ENCODE data around the gene SLC9A7.

- TF ChIP-seq, protein P1, sequence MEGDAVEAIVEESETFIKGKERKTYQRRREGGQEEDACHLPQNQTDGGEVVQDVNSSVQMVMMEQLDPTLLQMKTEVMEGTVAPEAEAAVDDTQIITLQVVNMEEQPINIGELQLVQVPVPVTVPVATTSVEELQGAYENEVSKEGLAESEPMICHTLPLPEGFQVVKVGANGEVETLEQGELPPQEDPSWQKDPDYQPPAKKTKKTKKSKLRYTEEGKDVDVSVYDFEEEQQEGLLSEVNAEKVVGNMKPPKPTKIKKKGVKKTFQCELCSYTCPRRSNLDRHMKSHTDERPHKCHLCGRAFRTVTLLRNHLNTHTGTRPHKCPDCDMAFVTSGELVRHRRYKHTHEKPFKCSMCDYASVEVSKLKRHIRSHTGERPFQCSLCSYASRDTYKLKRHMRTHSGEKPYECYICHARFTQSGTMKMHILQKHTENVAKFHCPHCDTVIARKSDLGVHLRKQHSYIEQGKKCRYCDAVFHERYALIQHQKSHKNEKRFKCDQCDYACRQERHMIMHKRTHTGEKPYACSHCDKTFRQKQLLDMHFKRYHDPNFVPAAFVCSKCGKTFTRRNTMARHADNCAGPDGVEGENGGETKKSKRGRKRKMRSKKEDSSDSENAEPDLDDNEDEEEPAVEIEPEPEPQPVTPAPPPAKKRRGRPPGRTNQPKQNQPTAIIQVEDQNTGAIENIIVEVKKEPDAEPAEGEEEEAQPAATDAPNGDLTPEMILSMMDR (conservative IDR thresholded peaks at IDR 0.05; ENCODE audit: low read depth, low read length): no peak
- no peak for TF ChIP-seq EZH2 (IDR thresholded peaks at IDR 0.05; ENCODE audit: low read length, unreplicated experiment)
- no peak for TF ChIP-seq EZH2phosphoT487 (IDR thresholded peaks at IDR 0.05; ENCODE audit: borderline replicate concordance, low read length)
Observed at GRCh38 chrX:46716796-46717195, 42.1 kb downstream of the SLC9A7 start.

Data from PC-3 (cell line).